GM19395 (cell line): ENCODE results near the gene CEND1.
A peak's percentile ranks its signal among the peaks of the same experiment; 100 is the strongest.

Experiments used
- ATAC-seq: cut with Tn5 transposase; IDR thresholded peaks from one replicate; pipeline ENCODE4 v1.9.1; 2021; ENCODE audit warnings: mild to moderate bottlenecking, moderate library complexity; ENCODE audit not compliant: unreplicated experiment

The CEND1 gene

GRCh38 chr11:779955-780532 is 9.8 kb downstream of the CEND1 start:
- no peak for ATAC-seq

- ATAC-seq, result no peak
Observed at GRCh38 chr11:778976-779954, 10.6 kb downstream of the CEND1 start.

- ATAC-seq, result peak; percentile 68
Observed at GRCh38 chr11:777288-778255, 12.3 kb downstream of the CEND1 start, which contains the start of gene GATD1. GATD1 (minus strand) TSS chr11:777487; CDS start chr11:777462, 25 bp downstream.

- ATAC-seq, result peak; percentile 33
Observed at GRCh38 chr11:776561-777287, 13.2 kb downstream of the CEND1 start.

GRCh38 chr11:776263-776560 is 13.7 kb downstream of the CEND1 start:
- ATAC-seq, result no peak

- no peak for ATAC-seq
Observed at GRCh38 chr11:774873-775592, 14.9 kb downstream of the CEND1 start.

GRCh38 chr11:773830-774229 is 16.1 kb downstream of the CEND1 start:
- ATAC-seq, result no peak

GRCh38 chr11:773425-773824 is 16.5 kb downstream of the CEND1 start:
- ATAC-seq, result no peak

- no peak for ATAC-seq
Observed at GRCh38 chr11:772429-773390, 17.2 kb downstream of the CEND1 start.

- ATAC-seq, result no peak
Observed at GRCh38 chr11:771617-772204, 18.2 kb downstream of the CEND1 start.

- ATAC-seq, result no peak
Observed at GRCh38 chr11:770642-771616, 19.0 kb downstream of the CEND1 start.

- ATAC-seq, result no peak
Observed at GRCh38 chr11:769887-770641, 19.8 kb downstream of the CEND1 start.

GRCh38 chr11:767238-767637 is 22.7 kb downstream of the CEND1 start:
- ATAC-seq, result no peak

GRCh38 chr11:766936-767210 is 23.0 kb downstream of the CEND1 start:
- ATAC-seq, result no peak

- ATAC-seq, result no peak
Observed at GRCh38 chr11:766106-766935, 23.6 kb downstream of the CEND1 start.

- no peak for ATAC-seq
Observed at GRCh38 chr11:765802-766091, 24.1 kb downstream of the CEND1 start.
